Measurements from ENCODE around the gene MRPL23. TPM values are rescaled to one million over a fixed set of nuclear protein-coding genes. Genes with fewer than 3 reads are reported as not detected.

The MRPL23 gene
- total and polyA plus RNA-seq, 2 of the 8 experiments (the other 6 are each of a cell fraction or from before 2014, with no cell fraction given), result 86.4 to 244 TPM

DNA sequence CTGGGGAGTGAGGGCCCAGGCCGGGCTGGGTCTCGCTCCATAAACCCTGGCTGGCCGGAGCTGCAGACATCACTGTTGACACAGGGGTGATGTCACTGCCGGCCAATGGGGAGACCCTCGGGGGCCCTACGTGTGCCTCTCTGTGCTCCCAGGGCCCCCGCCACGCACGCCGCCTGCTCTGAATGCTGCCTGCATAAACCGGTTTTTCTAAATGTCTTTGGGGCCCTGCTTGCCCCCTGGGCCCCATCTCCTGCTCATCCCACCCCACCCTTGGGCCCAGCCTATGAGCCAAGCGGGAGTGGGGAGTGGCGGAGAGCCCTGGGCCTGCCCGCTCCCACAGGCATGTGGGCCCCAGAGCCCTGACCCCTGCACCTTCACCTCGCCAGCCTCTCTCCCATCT is 42.8 kb downstream of the MRPL23 start:
- CTCF ChIA-PET (ENCODE audit: partially characterized antibody), result interaction anchor here (0.7 to 1.7 kb wide), 3 partner anchors 36 to 296 kb away, joined by 3 read pairs; no protein-coding TSS in a partner anchor
- TF ChIP-seq, protein P1, sequence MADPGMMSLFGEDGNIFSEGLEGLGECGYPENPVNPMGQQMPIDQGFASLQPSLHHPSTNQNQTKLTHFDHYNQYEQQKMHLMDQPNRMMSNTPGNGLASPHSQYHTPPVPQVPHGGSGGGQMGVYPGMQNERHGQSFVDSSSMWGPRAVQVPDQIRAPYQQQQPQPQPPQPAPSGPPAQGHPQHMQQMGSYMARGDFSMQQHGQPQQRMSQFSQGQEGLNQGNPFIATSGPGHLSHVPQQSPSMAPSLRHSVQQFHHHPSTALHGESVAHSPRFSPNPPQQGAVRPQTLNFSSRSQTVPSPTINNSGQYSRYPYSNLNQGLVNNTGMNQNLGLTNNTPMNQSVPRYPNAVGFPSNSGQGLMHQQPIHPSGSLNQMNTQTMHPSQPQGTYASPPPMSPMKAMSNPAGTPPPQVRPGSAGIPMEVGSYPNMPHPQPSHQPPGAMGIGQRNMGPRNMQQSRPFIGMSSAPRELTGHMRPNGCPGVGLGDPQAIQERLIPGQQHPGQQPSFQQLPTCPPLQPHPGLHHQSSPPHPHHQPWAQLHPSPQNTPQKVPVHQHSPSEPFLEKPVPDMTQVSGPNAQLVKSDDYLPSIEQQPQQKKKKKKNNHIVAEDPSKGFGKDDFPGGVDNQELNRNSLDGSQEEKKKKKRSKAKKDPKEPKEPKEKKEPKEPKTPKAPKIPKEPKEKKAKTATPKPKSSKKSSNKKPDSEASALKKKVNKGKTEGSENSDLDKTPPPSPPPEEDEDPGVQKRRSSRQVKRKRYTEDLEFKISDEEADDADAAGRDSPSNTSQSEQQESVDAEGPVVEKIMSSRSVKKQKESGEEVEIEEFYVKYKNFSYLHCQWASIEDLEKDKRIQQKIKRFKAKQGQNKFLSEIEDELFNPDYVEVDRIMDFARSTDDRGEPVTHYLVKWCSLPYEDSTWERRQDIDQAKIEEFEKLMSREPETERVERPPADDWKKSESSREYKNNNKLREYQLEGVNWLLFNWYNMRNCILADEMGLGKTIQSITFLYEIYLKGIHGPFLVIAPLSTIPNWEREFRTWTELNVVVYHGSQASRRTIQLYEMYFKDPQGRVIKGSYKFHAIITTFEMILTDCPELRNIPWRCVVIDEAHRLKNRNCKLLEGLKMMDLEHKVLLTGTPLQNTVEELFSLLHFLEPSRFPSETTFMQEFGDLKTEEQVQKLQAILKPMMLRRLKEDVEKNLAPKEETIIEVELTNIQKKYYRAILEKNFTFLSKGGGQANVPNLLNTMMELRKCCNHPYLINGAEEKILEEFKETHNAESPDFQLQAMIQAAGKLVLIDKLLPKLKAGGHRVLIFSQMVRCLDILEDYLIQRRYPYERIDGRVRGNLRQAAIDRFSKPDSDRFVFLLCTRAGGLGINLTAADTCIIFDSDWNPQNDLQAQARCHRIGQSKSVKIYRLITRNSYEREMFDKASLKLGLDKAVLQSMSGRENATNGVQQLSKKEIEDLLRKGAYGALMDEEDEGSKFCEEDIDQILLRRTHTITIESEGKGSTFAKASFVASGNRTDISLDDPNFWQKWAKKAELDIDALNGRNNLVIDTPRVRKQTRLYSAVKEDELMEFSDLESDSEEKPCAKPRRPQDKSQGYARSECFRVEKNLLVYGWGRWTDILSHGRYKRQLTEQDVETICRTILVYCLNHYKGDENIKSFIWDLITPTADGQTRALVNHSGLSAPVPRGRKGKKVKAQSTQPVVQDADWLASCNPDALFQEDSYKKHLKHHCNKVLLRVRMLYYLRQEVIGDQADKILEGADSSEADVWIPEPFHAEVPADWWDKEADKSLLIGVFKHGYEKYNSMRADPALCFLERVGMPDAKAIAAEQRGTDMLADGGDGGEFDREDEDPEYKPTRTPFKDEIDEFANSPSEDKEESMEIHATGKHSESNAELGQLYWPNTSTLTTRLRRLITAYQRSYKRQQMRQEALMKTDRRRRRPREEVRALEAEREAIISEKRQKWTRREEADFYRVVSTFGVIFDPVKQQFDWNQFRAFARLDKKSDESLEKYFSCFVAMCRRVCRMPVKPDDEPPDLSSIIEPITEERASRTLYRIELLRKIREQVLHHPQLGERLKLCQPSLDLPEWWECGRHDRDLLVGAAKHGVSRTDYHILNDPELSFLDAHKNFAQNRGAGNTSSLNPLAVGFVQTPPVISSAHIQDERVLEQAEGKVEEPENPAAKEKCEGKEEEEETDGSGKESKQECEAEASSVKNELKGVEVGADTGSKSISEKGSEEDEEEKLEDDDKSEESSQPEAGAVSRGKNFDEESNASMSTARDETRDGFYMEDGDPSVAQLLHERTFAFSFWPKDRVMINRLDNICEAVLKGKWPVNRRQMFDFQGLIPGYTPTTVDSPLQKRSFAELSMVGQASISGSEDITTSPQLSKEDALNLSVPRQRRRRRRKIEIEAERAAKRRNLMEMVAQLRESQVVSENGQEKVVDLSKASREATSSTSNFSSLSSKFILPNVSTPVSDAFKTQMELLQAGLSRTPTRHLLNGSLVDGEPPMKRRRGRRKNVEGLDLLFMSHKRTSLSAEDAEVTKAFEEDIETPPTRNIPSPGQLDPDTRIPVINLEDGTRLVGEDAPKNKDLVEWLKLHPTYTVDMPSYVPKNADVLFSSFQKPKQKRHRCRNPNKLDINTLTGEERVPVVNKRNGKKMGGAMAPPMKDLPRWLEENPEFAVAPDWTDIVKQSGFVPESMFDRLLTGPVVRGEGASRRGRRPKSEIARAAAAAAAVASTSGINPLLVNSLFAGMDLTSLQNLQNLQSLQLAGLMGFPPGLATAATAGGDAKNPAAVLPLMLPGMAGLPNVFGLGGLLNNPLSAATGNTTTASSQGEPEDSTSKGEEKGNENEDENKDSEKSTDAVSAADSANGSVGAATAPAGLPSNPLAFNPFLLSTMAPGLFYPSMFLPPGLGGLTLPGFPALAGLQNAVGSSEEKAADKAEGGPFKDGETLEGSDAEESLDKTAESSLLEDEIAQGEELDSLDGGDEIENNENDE (IDR thresholded peaks at IDR 0.05; ENCODE audit: insufficient replicate concordance, low read length), result no peak

More for the DNA sequence above, 42.8 kb downstream of the MRPL23 start:
- Histone ChIP-seq H3K36me3 (ENCODE audit: control insufficient read depth in 2 of 4, insufficient read depth in 4 of 4, low read length in 3 of 4) (no peaks in the 10 kb centered on the region), H3K79me2 (ENCODE audit: control insufficient read depth in 1 of 2, insufficient read depth in 2 of 2, low read length in 2 of 2) (no peaks in the 10 kb centered on the region), H2AFZ (ENCODE audit: low read length) (no peak overlapping the region), H3K4me2 (ENCODE audit: insufficient read depth in 1 of 2, low read depth in 2 of 2, low read length in 2 of 2) (no peak overlapping the region), H3K27me3 (replicated peaks in 1 of 4; ENCODE audit: control insufficient read depth in 3 of 4, extremely low read depth in 1 of 4, insufficient read depth in 3 of 4, low read length in 3 of 4) (no peaks in the 10 kb centered on the region), H2BK15ac (ENCODE audit: low read length) (no peak overlapping the region), H2BK5ac (ENCODE audit: low read depth, low read length) (no peak overlapping the region), H3K79me1 (ENCODE audit: low read depth, low read length) (no peaks in the 10 kb centered on the region), H3K4ac (replicated peaks; ENCODE audit: insufficient read length, low read depth, low read length) (no peak overlapping the region), H4K91ac (replicated peaks; ENCODE audit: insufficient read length, low read length) (no peak overlapping the region), H2BK20ac (ENCODE audit: low read length) (no peak overlapping the region), H3K18ac (ENCODE audit: extremely low read depth, low read length) (no peak overlapping the region), H3K14ac (ENCODE audit: insufficient read length) (no peak overlapping the region), H3K23ac (ENCODE audit: insufficient read length) (no peak overlapping the region), H4K8ac (ENCODE audit: extremely low read depth, insufficient read depth, low read length) (no peak overlapping the region), H4K5ac (ENCODE audit: insufficient read length, low read depth, low read length) (no peak overlapping the region), H3K9me3 (ENCODE audit: insufficient read depth in 2 of 2, low read depth in 1 of 2, low read length in 1 of 2) (no peaks in the 10 kb centered on the region), H3K4me3 (ENCODE audit: extremely low read depth in 1 of 4, insufficient read depth in 2 of 4, low read depth in 3 of 4, low read length in 4 of 4) (no peak overlapping the region), H3K27ac (ENCODE audit: low read depth, low read length) (no peak overlapping the region), H2AK5ac (ENCODE audit: low read depth, low read length) (no peak overlapping the region), H4K20me1 (replicated peaks in 1 of 2; ENCODE audit: control insufficient read depth in 1 of 2, insufficient read depth in 2 of 2, low read length in 2 of 2) (no peaks in the 10 kb centered on the region), H3K9ac (replicated peaks in 1 of 4; ENCODE audit: extremely low read depth in 1 of 4, low read depth in 3 of 4, low read length in 3 of 4) (no peak overlapping the region), H2BK120ac (replicated peaks; ENCODE audit: low read depth, low read length) (no peak overlapping the region), H3K56ac (replicated peaks; ENCODE audit: insufficient read length, low read depth, low read length) (no peak overlapping the region), H3K4me1 (replicated peaks in 1 of 4; ENCODE audit: control insufficient read depth in 3 of 4, insufficient read depth in 4 of 4, low read length in 3 of 4) (no peaks in the 10 kb centered on the region), H3K23me2 (ENCODE audit: low read depth, low read length) (no peaks in the 10 kb centered on the region), H2BK12ac (ENCODE audit: low read depth, low read length) (no peak overlapping the region)
- DNase-seq (ENCODE audit: low read depth in 1 of 2, low spot score in 2 of 2) (no peak), FAIRE-seq (no peak)
- WGBS, 2 experiments (ENCODE audit: extremely low coverage in 1 of 2, insufficient coverage in 1 of 2, insufficient read length in 1 of 2, insufficient replicate concordance in 2 of 2, low coverage in 1 of 2, low lambda C conversion rate in 2 of 2, missing lambda C conversion rate in 1 of 2), result no CpG with 5 or more reads among the region's 15 CpGs
- POLR2A ChIA-PET (ENCODE audit: partially characterized antibody), result no interaction called here

Data from H1 (cell line).